Measurements from ENCODE around the gene GABRA4.

Gene GABRA4

DNA sequence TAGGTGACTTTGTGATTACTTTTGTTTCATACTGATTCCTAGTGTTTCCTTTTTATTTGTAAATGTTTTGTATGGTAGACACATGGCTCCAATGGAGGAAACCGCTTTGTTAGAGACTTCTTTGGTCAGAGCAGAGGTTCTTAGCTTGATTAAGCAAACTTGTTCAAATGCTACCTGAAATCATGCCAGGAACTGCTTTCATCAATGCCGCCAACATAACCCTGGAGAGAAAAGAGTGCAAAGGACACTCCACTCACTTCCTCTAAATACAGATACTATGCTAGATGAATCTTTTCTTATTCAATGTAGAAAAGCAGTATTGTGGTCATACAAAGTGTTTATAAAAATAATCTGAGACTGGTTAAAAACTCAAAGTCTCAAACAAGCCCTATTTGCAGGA lies 58.7 kb downstream of the GABRA4 start:
- DNase-seq (ENCODE audit: extremely low spot score, insufficient read length, low read depth), result no peak
- no peak for FAIRE-seq

DNA sequence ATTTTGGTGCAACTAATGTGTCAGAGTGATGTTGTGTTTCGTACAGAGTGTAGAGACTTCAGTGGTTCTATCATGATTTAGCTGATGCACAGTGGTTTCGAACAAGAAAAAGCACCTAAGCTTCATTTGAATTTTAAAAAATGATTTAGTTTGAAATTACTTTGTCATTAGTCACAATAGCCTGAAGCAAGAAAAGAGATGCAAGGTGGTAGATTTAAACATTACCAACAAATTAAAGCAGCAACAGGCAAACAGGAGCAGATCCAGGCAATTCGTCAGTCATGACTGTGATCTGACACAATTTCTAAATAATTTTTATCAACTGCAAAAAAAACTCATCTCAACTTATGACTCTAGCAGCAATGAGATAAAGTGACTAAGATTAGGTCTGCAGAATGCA lies 59.7 kb downstream of the GABRA4 start:
- FAIRE-seq, result peak; percentile 18
- DNase-seq (ENCODE audit: extremely low spot score, insufficient read length, low read depth), result no peak

DNA sequence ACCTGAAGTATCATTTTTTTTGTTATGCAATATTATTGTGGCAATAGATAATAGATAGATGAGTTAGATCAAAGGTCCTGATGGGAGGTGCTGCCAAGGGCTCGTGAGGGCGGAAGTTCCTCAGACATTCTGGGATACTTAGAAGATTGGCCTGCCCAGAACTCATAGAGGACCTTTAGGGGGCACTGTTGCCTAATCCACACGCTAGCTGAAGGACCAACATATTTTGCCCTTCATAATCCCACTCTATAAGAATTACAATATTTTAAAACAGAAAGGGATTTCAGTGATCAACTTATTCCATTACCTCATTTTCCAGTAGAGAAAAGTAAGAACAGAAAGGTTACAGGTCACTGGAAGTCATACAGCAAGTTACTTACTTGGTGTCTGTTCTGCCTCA lies 61.4 kb downstream of the GABRA4 start:
- FAIRE-seq, result peak; percentile 77
- no peak for DNase-seq (ENCODE audit: extremely low spot score, insufficient read length, low read depth)

DNA sequence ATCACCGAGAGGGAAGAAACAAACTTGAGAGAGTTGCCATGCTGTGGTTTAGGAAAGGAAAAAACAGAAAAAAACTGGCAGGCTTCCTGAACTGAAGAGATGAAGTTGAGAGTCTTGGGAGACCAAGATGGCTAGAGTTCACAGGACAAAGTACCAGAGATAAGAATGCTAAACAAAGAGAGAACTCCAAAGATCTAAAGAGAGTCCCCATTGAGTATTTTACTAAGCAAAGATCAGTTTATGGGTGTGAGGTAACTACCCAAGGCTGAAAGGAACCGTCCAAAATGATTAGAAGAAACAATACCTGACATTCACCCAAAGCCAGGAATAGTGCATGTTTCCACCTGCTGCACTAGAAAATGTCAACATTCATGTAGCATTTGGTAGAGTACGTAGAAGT lies 62.5 kb downstream of the GABRA4 start:
- FAIRE-seq (no peak), DNase-seq (ENCODE audit: extremely low spot score, insufficient read length, low read depth) (no peak)

DNA sequence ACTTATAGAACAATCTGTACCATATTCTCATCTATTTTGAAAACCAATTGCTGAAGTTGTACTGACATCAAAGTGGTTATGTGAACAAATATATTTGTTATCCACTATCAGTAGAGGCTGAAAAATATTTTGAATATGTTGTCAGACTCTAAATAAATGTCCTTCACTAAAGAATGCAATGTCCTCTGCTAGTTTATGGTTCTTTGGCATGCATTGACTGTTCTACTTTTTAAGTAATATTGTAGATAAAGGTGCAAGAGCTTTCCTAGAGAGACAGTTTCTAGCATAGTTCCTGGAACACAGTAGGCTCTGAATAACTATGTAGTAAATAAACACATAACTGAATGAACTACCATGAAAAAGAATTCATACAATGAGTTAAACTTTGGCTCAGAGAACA lies 66.2 kb downstream of the GABRA4 start:
- DNase-seq (ENCODE audit: extremely low spot score, insufficient read length, low read depth) (no peak), FAIRE-seq (no peak)

DNA sequence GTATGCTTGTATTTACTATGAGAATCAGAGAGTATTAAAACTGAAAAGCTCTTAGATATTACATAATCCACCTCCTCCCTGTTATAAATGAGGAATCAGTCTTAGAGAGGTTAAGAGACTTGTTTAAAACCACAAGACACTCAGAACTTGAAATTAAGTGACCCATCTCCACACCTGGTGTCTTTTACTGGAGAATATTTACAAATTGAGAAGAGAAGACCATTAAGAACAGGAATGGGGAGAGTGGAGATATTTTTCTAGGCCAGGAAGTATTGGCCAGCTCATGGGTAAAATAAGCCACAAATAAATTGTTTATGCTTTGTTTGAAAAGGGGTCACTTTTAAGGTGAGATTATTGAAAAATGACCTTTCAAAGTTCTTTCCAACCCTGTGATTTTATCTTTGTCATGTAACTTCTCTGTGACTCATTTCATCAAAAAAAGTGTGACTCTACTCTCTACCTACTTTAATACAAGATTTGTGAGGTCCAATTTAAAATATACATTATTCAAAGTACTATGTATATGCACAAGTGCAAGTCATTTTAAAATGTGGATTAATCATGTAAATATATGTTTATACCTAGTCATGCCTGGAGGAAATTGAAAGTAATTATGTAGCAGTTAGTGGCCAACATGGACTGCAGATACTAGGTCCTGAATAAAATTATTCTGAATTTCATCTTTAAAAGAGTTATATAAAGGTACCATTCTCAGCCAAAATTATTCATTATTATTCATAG lies 68.4 kb downstream of the GABRA4 start:
- FAIRE-seq (no peak), DNase-seq (ENCODE audit: extremely low spot score, insufficient read length, low read depth) (no peak)

DNA sequence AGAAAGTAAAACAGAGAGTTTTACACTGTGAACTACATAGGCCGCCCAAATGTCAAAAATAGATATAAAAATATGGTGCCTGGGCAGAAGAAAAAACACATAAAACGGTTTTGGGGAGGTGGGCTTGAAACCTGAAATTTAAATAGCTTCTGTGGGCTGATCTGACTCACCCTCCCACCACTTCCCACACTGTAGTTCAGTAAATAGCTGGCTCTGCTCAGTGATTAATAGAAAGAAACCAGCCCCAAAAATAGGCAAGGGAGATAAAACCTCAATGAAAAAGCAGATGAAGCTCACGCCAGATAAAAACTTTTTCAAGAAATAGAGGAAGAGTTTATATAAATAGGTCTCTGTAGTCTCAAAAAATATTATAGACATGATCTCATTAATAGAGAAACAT lies 71.2 kb downstream of the GABRA4 start:
- DNase-seq (ENCODE audit: extremely low spot score, insufficient read length, low read depth) (no peak), FAIRE-seq (no peak)

DNA sequence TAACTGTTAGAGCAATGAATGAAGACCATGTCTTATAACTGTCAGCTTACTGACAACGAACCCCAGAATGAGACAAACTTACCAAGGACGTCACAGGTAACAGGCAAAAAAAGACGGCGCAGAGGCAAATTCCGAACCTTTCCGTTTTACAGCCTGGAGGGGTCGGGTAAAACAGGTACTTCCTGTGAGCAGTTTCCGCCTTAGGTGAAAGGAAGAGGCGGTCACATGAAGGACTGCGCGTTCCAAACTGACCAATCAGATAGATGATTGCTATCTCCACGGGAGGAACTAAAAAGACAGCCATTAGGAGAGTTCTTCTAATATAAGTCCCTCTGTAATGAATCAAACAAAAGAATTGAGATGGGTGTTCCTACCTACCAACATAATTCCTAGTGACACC lies 84.3 kb downstream of the GABRA4 start, which contains the start of gene COX7B2:
TSS of gene COX7B2 (minus strand) at position 168 of the 400 bp plus-strand sequence. CDS start 174,053 bp downstream, outside the sequence.
- no peak for FAIRE-seq
- no peak for DNase-seq (ENCODE audit: extremely low spot score, insufficient read length, low read depth)

DNA sequence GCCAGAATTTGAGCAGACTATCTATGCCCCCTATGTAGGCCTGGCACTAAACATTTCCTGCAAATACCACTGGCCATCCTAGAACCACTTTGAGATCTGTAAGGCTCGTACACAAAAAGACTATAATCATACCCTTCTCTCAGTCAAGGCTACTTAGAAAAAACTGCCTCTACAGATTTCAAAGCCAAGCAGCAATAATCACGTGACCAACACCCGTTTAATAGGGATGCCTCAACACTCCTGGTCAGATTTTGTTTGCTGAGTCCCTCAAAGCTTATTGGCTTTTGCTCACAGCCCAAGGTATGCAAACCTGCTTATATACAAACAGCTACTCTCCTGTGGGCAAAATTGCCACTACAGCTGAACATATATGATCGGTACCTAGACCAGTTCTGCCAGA lies 85.2 kb downstream of the GABRA4 start:
- FAIRE-seq, result no peak
- DNase-seq (ENCODE audit: extremely low spot score, insufficient read length, low read depth), result no peak

DNA sequence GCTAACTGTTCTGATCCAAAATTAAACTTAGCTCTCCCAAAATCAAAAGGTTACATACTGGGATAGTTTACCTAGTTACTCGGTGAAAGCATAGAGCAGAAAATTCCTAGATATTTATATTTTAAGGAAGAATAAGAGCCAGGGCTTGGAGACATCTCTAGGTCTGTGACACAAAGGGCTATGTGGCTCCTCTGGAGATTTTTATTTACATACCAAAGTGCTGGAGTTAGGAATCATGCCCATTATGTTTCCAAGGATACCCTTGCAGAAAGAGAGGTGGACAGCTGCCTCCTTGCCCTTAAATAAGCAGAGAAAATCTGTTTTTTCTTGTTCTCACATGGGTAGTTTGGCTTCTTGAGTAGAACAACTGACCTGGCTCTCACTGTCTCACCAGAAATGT lies 93.3 kb downstream of the GABRA4 start:
- DNase-seq (ENCODE audit: extremely low spot score, insufficient read length, low read depth) (no peak), FAIRE-seq (no peak)

DNA sequence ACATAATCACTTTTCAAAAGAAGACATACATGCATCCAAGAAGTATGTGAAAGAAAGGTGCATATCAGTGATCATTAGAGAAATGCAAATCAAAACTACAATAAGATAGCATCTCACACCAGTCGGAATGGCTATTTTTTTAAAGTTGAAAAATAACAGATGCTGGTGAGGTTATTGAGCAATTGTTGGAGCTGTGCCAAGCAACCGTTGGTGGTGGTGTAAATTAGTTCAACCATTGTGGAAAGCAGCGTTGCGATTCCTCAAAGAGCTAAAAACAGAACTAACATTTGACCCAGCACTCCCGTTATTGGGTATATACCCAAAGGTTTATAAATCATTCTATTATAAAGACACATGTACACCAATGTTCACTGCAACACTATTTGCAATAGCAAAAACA lies 98.6 kb downstream of the GABRA4 start:
- FAIRE-seq (no peak), DNase-seq (ENCODE audit: extremely low spot score, insufficient read length, low read depth) (no peak)

DNA sequence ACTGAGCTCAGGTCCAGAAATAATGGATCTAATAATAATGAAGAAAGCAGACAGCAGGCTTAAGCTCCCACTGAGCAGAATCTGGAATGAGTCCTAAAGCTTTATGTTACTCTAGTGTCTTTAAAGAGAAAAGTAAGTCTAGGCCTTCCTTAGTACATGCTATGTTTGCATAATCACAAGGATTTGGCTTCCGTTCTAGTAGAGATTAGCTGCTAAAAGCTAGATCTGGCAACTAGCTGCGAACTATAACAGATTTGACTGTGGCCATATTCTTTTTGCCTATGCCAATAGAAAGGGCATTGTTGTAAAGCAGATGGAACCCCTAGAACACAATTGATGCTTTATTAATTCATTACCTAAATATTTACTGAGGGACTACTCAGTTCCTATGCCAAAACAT lies 103.3 kb downstream of the GABRA4 start:
- DNase-seq (ENCODE audit: extremely low spot score, insufficient read length, low read depth), result no peak
- FAIRE-seq, result no peak

DNA sequence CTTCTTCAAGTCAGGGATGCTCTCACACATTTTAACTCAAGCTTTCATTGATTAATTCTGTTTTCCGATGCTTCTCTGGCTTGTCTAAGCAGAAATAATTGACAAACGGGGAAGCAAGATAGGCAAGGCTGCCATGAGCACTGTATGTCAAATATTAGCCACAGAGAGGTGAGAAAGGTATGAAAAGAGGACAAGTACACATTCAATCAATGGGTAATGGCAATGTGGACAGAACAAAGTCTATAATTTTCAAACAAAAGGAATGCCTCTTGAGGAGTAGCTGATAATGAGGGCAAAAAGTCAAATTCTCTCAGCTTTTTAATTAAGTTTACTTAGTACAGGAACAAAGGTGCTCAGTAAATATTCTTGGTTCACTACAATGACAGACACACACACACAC lies 104.0 kb downstream of the GABRA4 start:
- no peak for FAIRE-seq
- DNase-seq (ENCODE audit: extremely low spot score, insufficient read length, low read depth), result no peak

DNA sequence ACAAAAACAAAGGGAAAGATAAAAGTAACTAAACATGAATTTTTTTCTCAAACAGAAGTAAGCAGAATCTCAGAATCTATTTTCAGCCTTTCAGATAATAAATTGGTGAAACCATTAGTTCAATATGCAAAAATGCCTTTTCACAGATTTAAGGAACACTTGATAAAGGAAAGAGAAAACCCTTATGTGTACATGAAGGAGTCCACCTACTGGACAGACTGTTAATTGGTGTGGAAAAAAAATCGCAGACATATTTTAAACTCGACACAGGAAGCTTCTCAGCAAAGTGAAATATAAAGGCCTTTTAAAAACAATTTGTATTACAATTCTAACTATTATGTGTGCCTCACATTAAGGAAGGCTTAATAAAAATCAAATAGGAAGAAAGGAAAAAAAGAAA lies 106.7 kb downstream of the GABRA4 start:
- FAIRE-seq (no peak), DNase-seq (ENCODE audit: extremely low spot score, insufficient read length, low read depth) (no peak)

DNA sequence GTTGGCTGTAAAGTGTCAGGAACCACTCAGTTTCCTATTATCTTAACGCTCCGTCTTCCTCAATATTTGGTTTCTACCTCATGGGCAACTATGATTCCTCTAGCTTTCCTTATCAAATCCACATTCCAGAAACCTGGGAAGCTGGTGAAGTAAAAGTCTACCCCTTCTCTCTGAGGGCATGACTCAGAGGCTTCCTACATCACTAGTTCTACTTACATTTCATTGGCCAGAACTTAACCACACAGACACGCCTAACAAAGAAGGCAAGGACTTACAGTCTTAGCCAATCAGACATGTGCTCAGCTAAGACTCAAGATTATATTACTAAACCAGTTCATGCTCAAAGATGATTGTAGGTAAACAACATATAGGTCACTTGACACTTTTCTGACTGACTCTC lies 114.7 kb downstream of the GABRA4 start:
- FAIRE-seq (no peak), DNase-seq (ENCODE audit: extremely low spot score, insufficient read length, low read depth) (no peak)

DNA sequence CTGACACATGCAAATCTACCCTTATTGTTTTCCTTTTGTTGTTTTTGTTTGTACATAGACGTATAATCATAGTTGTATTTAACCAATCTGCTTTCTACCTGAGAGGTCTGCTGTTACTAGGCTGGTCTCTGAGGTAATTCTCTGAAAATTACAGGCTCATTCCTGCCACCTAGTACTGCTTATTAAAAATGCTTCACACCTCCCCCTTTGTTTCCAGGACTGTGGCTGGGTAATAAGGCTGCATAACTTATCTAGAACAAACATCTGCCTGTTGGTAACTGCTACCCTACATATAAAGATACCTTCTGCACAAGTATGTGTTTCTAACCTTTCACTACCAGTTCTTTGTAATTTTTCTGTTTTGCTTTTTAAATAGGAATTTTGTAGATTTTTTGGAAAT lies 118.6 kb downstream of the GABRA4 start:
- FAIRE-seq, result no peak
- DNase-seq (ENCODE audit: extremely low spot score, insufficient read length, low read depth), result no peak

DNA sequence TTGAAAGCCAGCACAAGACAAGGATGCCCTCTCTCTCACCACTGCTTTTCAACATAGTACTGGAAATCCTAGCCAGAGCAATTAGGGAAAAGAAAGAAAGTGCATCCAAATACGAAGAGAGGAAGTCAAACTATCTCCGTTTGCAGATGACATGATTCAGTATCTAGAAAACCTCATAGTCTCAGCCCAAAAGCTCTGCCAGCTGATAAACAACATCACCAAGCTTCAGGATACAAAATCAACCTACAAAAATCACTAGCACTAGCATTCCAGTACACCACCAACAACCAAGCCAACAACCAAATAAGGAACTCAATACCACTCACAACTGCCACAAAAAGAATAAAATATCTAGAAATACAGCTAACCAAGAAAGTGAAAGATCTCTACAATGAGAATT lies 123.0 kb downstream of the GABRA4 start:
- DNase-seq (ENCODE audit: extremely low spot score, insufficient read length, low read depth) (no peak), FAIRE-seq (no peak)

Measured in GM18507 (cell line).